HFFc6 (cell line): ENCODE data around the gene DLG2. TPM values are rescaled to one million over a fixed set of nuclear protein-coding genes. Genes with fewer than 3 reads are reported as not detected.

ENCODE experiments used
- DNase-seq: peaks from one replicate; pipeline ENCODE4 v3.0.0-alpha.2; 2018
- H3K27ac Mint-ChIP-seq: 2 replicates; pipeline ENCODE4 v1.8.0; 2020; ENCODE audit warnings: mild to moderate bottlenecking, mixed read lengths
- H3K27me3 Mint-ChIP-seq: 2 replicates; pipeline ENCODE4 v1.8.0; 2021; ENCODE audit warnings: mild to moderate bottlenecking, moderate library complexity, mixed read lengths; ENCODE audit not compliant: insufficient read depth
- H3K36me3 Mint-ChIP-seq: 2 replicates; pipeline ENCODE4 v1.8.0; 2021; ENCODE audit warnings: low read depth, mixed read lengths
- H3K4me1 Mint-ChIP-seq: 2 replicates; pipeline ENCODE4 v1.8.0; 2020; ENCODE audit warnings: low read depth, mixed read lengths
- H3K4me3 Mint-ChIP-seq: 2 replicates; pipeline ENCODE4 v1.8.0; 2020; ENCODE audit warnings: mild to moderate bottlenecking, moderate library complexity, mixed read lengths
- H3K9me3 Mint-ChIP-seq: 2 replicates; pipeline ENCODE4 v1.8.0; 2020; ENCODE audit warnings: mild to moderate bottlenecking, mixed read lengths
- CTCF ChIP-seq: fragments of 200-600 bp; sonication (generic); IDR thresholded peaks from 2 replicates; pipeline ENCODE4 v1.5.0; 2021; ENCODE audit warnings: antibody characterized with exemption, mild to moderate bottlenecking
- total RNA-seq, 6 experiments: library from RNA; stranded (reverse); fragmentation: NEBNext Ultra II Directional; extraction: Animal tissue kit (Norgen Biotek cat#: 25700); gene quantifications; 2 replicates in 1 of 6; 3 replicates in 5 of 6; pipeline ENCODE4 v1.2.3, GENCODE V29; 2021

Gene DLG2
- total RNA-seq, 6 experiments from 2014 or later = 0.39 to 1.00 (median 0.80) TPM; not detected in 1

- Mint-ChIP-seq H3K9me3 (peaks cover 54% of the 10 kb centered on the region), H3K4me1 (no peaks in the 10 kb centered on the region), H3K36me3 (no peaks in the 10 kb centered on the region), H3K27me3 (no peaks in the 10 kb centered on the region), H3K27ac (no peak overlapping the region), H3K4me3 (no peak overlapping the region)
- DNase-seq = no peak
- TF ChIP-seq CTCF = no peak
These were observed 971.4 kb downstream of the DLG2 start for GRCh38 chr11:84655712-84656111.

- Mint-ChIP-seq H3K27me3 (no peaks in the 10 kb centered on the region), H3K36me3 (no peaks in the 10 kb centered on the region), H3K4me3 (no peak overlapping the region), H3K9me3 (peaks cover 36% of the 10 kb centered on the region), H3K27ac (no peak overlapping the region), H3K4me1 (no peaks in the 10 kb centered on the region)
- no peak for TF ChIP-seq CTCF
- DNase-seq = no peak
These were observed 978.7 kb downstream of the DLG2 start for GRCh38 chr11:84648471-84648870.

GRCh38 chr11:84645988-84646694 is 981.0 kb downstream of the DLG2 start:
- no peak overlapping the region for H3K27ac Mint-ChIP-seq
- no peak for DNase-seq
- no peaks in the 10 kb centered on the region for H3K36me3 Mint-ChIP-seq
- H3K9me3 Mint-ChIP-seq = peaks cover 28% of the 10 kb centered on the region
- H3K27me3 Mint-ChIP-seq = no peaks in the 10 kb centered on the region
- no peak overlapping the region for H3K4me3 Mint-ChIP-seq
- no peaks in the 10 kb centered on the region for H3K4me1 Mint-ChIP-seq
- no peak for TF ChIP-seq CTCF

GRCh38 chr11:84642500-84642899 is 984.6 kb downstream of the DLG2 start:
- H3K4me3 Mint-ChIP-seq = no peak overlapping the region
- no peak overlapping the region for H3K27ac Mint-ChIP-seq
- peaks cover 28% of the 10 kb centered on the region for H3K9me3 Mint-ChIP-seq
- no peak for TF ChIP-seq CTCF
- no peaks in the 10 kb centered on the region for H3K27me3 Mint-ChIP-seq
- no peaks in the 10 kb centered on the region for H3K36me3 Mint-ChIP-seq
- no peaks in the 10 kb centered on the region for H3K4me1 Mint-ChIP-seq
- DNase-seq = no peak

- DNase-seq = no peak
- Mint-ChIP-seq H3K27me3 (no peaks in the 10 kb centered on the region), H3K4me3 (no peak overlapping the region), H3K27ac (no peak overlapping the region), H3K36me3 (no peaks in the 10 kb centered on the region), H3K9me3 (peaks cover 36% of the 10 kb centered on the region), H3K4me1 (no peaks in the 10 kb centered on the region)
- no peak for TF ChIP-seq CTCF
These were observed 992.8 kb downstream of the DLG2 start for GRCh38 chr11:84634309-84634708.
